ENCODE results near the gene COL23A1. TPM values are rescaled to one million over a fixed set of nuclear protein-coding genes. Genes with fewer than 3 reads are reported as not detected.

Gene COL23A1
- total and polyA plus RNA-seq, 2 donors (not counting 1 experiment from before 2014, with no cell fraction given): not detected

GRCh38 chr5:178526773-178527457 is 63.3 kb downstream of the COL23A1 start:
- Histone ChIP-seq H3K4me3 (replicated peaks in 1 of 4; ENCODE audit: control extremely low read depth in 1 of 4, insufficient read depth in 1 of 4, low read depth in 3 of 4, low read length in 4 of 4) (no peak overlapping the region), H3K9me3 (ENCODE audit: control insufficient read depth, insufficient read depth, low read depth, low read length) (no peaks in the 10 kb centered on the region), H3K27me3 (ENCODE audit: control insufficient read depth, insufficient read depth, low read length) (no peaks in the 10 kb centered on the region), H3K4me1 (ENCODE audit: control insufficient read depth, extremely low read depth, insufficient read depth, low read length) (no peaks in the 10 kb centered on the region), H3K9ac (ENCODE audit: insufficient read depth, low read length) (no peak overlapping the region), H3K79me2 (ENCODE audit: control insufficient read depth, insufficient read depth, low read length) (no peaks in the 10 kb centered on the region), H3K36me3 (ENCODE audit: control insufficient read depth, insufficient read depth, low read length) (no peaks in the 10 kb centered on the region), H3K27ac (ENCODE audit: insufficient read depth, low read length) (no peak overlapping the region), H4K20me1 (ENCODE audit: control insufficient read depth, extremely low read depth, insufficient read depth, low read length) (no peaks in the 10 kb centered on the region), H3K4me2 (ENCODE audit: extremely low read depth, insufficient read depth, low read length) (no peak overlapping the region), H2AFZ (ENCODE audit: low read length) (no peak overlapping the region)
- no peak for TF ChIP-seq EZH2 (IDR thresholded peaks at IDR 0.05; ENCODE audit: low read length, missing control alignments)
- TF ChIP-seq, protein P1, sequence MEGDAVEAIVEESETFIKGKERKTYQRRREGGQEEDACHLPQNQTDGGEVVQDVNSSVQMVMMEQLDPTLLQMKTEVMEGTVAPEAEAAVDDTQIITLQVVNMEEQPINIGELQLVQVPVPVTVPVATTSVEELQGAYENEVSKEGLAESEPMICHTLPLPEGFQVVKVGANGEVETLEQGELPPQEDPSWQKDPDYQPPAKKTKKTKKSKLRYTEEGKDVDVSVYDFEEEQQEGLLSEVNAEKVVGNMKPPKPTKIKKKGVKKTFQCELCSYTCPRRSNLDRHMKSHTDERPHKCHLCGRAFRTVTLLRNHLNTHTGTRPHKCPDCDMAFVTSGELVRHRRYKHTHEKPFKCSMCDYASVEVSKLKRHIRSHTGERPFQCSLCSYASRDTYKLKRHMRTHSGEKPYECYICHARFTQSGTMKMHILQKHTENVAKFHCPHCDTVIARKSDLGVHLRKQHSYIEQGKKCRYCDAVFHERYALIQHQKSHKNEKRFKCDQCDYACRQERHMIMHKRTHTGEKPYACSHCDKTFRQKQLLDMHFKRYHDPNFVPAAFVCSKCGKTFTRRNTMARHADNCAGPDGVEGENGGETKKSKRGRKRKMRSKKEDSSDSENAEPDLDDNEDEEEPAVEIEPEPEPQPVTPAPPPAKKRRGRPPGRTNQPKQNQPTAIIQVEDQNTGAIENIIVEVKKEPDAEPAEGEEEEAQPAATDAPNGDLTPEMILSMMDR (conservative IDR thresholded peaks at IDR 0.05 in 1 of 2, IDR thresholded peaks at IDR 0.05 in 1 of 2; ENCODE audit: low read depth in 1 of 2, low read length in 2 of 2): no peak
- no peak for DNase-seq (ENCODE audit: low read depth in 2 of 2)

GRCh38 chr5:178525906-178526732 is 64.1 kb downstream of the COL23A1 start:
- Histone ChIP-seq H3K36me3 (ENCODE audit: control insufficient read depth, insufficient read depth, low read length) (no peaks in the 10 kb centered on the region), H3K9ac (ENCODE audit: insufficient read depth, low read length) (no peak overlapping the region), H3K4me1 (ENCODE audit: control insufficient read depth, extremely low read depth, insufficient read depth, low read length) (no peaks in the 10 kb centered on the region), H3K79me2 (ENCODE audit: control insufficient read depth, insufficient read depth, low read length) (no peaks in the 10 kb centered on the region), H2AFZ (ENCODE audit: low read length) (no peak overlapping the region), H3K4me2 (ENCODE audit: extremely low read depth, insufficient read depth, low read length) (no peak overlapping the region), H3K27me3 (ENCODE audit: control insufficient read depth, insufficient read depth, low read length) (no peaks in the 10 kb centered on the region), H3K27ac (ENCODE audit: insufficient read depth, low read length) (no peak overlapping the region), H3K9me3 (ENCODE audit: control insufficient read depth, insufficient read depth, low read depth, low read length) (no peaks in the 10 kb centered on the region), H3K4me3 (replicated peaks in 1 of 4; ENCODE audit: control extremely low read depth in 1 of 4, insufficient read depth in 1 of 4, low read depth in 3 of 4, low read length in 4 of 4) (no peak overlapping the region), H4K20me1 (ENCODE audit: control insufficient read depth, extremely low read depth, insufficient read depth, low read length) (no peaks in the 10 kb centered on the region)
- DNase-seq (ENCODE audit: low read depth in 2 of 2): no peak
- TF ChIP-seq, protein P1 (conservative IDR thresholded peaks at IDR 0.05 in 1 of 2, IDR thresholded peaks at IDR 0.05 in 1 of 2; ENCODE audit: low read depth in 1 of 2, low read length in 2 of 2): no peak
- TF ChIP-seq EZH2 (IDR thresholded peaks at IDR 0.05; ENCODE audit: low read length, missing control alignments): no peak

DNA sequence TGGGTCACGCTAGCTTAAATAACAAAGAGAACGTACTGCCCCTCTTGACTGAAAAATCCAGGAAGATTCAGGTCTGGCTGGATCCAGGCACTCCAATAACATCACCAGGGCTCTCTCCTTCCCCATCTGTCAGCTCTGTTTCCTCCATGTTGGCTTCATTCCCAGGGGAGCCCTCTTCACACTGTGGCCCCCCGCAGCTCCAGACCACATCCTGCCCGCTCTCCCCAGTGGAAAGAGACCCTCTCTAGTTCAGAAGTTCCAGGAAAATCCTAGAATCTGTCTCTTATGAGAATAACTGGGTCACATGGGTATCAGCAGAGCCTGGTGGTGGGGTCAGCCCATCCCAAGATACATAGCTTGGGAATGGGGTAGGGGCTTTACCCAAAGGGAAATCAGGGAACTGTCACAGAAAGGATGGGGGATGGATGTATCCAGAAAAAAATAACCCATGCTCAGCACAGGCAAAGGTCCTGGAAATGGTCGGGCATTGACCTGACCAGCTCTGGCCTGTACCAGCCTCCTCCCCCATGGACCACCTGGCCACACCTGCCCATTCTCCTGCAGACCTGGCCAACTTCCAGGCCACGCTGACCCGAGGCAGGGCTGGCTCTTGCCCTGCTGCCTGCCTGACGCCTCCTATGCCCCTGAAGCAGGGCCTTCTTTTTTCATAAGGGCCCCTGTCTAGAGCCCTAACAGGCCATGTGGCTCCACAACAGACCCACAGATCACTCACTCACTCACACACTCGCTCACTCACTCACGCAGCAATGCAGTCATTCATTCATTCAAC is 65.9 kb downstream of the COL23A1 start:
- Histone ChIP-seq H3K36me3 (ENCODE audit: control insufficient read depth, insufficient read depth, low read length) (no peaks in the 10 kb centered on the region), H3K4me2 (ENCODE audit: extremely low read depth, insufficient read depth, low read length) (no peak overlapping the region), H3K4me1 (ENCODE audit: control insufficient read depth, extremely low read depth, insufficient read depth, low read length) (no peaks in the 10 kb centered on the region), H2AFZ (ENCODE audit: low read length) (no peak overlapping the region), H4K20me1 (ENCODE audit: control insufficient read depth, extremely low read depth, insufficient read depth, low read length) (no peaks in the 10 kb centered on the region), H3K27me3 (ENCODE audit: control insufficient read depth, insufficient read depth, low read length) (no peaks in the 10 kb centered on the region), H3K79me2 (ENCODE audit: control insufficient read depth, insufficient read depth, low read length) (no peaks in the 10 kb centered on the region), H3K9me3 (ENCODE audit: control insufficient read depth, insufficient read depth, low read depth, low read length) (no peaks in the 10 kb centered on the region), H3K9ac (ENCODE audit: insufficient read depth, low read length) (no peak overlapping the region), H3K27ac (ENCODE audit: insufficient read depth, low read length) (no peak overlapping the region), H3K4me3 (replicated peaks in 1 of 4; ENCODE audit: control extremely low read depth in 1 of 4, insufficient read depth in 1 of 4, low read depth in 3 of 4, low read length in 4 of 4) (no peak overlapping the region)
- TF ChIP-seq EZH2 (IDR thresholded peaks at IDR 0.05; ENCODE audit: low read length, missing control alignments): no peak
- TF ChIP-seq, protein P1 (conservative IDR thresholded peaks at IDR 0.05 in 1 of 2, IDR thresholded peaks at IDR 0.05 in 1 of 2; ENCODE audit: low read depth in 1 of 2, low read length in 2 of 2): no peak
- DNase-seq (ENCODE audit: low read depth in 2 of 2): no peak

All from fibroblast of lung (primary cell).